GM21390 (cell line): ENCODE results near the gene PFKFB3.

Experiments
- ATAC-seq: cut with Tn5 transposase; IDR thresholded peaks from one replicate; pipeline ENCODE4 v1.9.1; 2021; ENCODE audit not compliant: unreplicated experiment

The PFKFB3 gene

GRCh38 chr10:6299743-6300105 is 97.0 kb downstream of the PFKFB3 start:
- ATAC-seq = no peak

- ATAC-seq = peak; percentile 88
These were observed 97.5 kb downstream of the PFKFB3 start for GRCh38 chr10:6300106-6300783.

GRCh38 chr10:6300784-6301460 is 98.2 kb downstream of the PFKFB3 start:
- no peak for ATAC-seq

GRCh38 chr10:6301488-6302075 is 98.8 kb downstream of the PFKFB3 start:
- no peak for ATAC-seq
